HepG2 (cell line): ENCODE results near the gene MAPKAPK3. TPM values are rescaled to one million over a fixed set of nuclear protein-coding genes. Genes with fewer than 3 reads are reported as not detected.

Experiments
- CBFB ChIP-seq: sonication (generic); formaldehyde crosslinking; IDR thresholded peaks from 2 replicates; pipeline ENCODE4 v1.4.0; 2020; ENCODE audit warnings: missing genetic modification reagents
- CCDC6 ChIP-seq: sonication (generic); formaldehyde crosslinking; IDR thresholded peaks from 2 replicates; pipeline ENCODE4 v1.8.1; 2022; ENCODE audit warnings: mild to moderate bottlenecking, missing genetic modification reagents, moderate library complexity
- DMAP1 ChIP-seq: IDR thresholded peaks from 2 replicates; pipeline ENCODE4 v1.6.1; 2016
- FOSL1 ChIP-seq: sonication (generic); formaldehyde crosslinking; IDR thresholded peaks from 2 replicates; pipeline ENCODE4 v1.9.0; 2021; ENCODE audit warnings: missing genetic modification reagents, borderline replicate concordance
- GABPB1 ChIP-seq: IDR thresholded peaks from 2 replicates; pipeline ENCODE4 v1.6.1; 2016; ENCODE audit warnings: mild to moderate bottlenecking, missing genetic modification reagents, moderate library complexity, missing compliant biosample characterization
- HCFC1 ChIP-seq: fragments of 150-350 bp; IDR thresholded peaks from 2 replicates; pipeline ENCODE4 v1.6.1; 2014; ENCODE audit warnings: low read depth, low read length
- HOXA3 ChIP-seq: sonication (generic); formaldehyde crosslinking; IDR thresholded peaks from 2 replicates; pipeline ENCODE4 v1.5.0; 2020; ENCODE audit warnings: missing genetic modification reagents
- IRX3 ChIP-seq: sonication (generic); formaldehyde crosslinking; IDR thresholded peaks from 2 replicates; pipeline ENCODE4 v1.8.1; 2023; ENCODE audit warnings: mild to moderate bottlenecking, low read depth, missing genetic modification reagents, borderline replicate concordance
- KLF6 ChIP-seq: IDR thresholded peaks from 2 replicates; pipeline ENCODE4 v1.8.0; 2016; ENCODE audit warnings: missing biosample characterization, missing genetic modification reagents
- LCORL ChIP-seq, 2 experiments: fragments of 450-650 bp in 1 of 2; sonication (generic) in 1 of 2; formaldehyde crosslinking in 1 of 2; IDR thresholded peaks; 2 replicates each; pipeline versions ENCODE4 v1.5.0 to v1.6.1; 2017 to 2020; ENCODE audit warnings: antibody characterized with exemption in 1 of 2, missing genetic modification reagents in 1 of 2
- MEIS2 ChIP-seq: sonication (generic); formaldehyde crosslinking; IDR thresholded peaks from 2 replicates; pipeline ENCODE4 v1.9.0; 2021; ENCODE audit warnings: mild to moderate bottlenecking, missing genetic modification reagents
- MLLT10 ChIP-seq: sonication (generic); formaldehyde crosslinking; IDR thresholded peaks from 2 replicates; pipeline ENCODE4 v1.4.0; 2020; ENCODE audit warnings: missing genetic modification reagents
- NCOA1 ChIP-seq: sonication (generic); formaldehyde crosslinking; IDR thresholded peaks from 2 replicates; pipeline ENCODE4 v1.9.0; 2021; ENCODE audit warnings: missing genetic modification reagents
- PHF5A ChIP-seq: IDR thresholded peaks from one replicate; pipeline ENCODE4 v1.6.1; 2018; ENCODE audit warnings: low read depth, missing genetic modification reagents; ENCODE audit not compliant: unreplicated experiment
- PLRG1 ChIP-seq: fragments of 450-650 bp; conservative IDR thresholded peaks from 2 replicates; pipeline ENCODE4 v1.6.1; 2016
- RBFOX2 ChIP-seq: fragments of 200-400 bp; formaldehyde crosslinking; IDR thresholded peaks from 2 replicates; pipeline ENCODE4 v1.6.1; 2017; ENCODE audit warnings: low read depth, mild to moderate bottlenecking, low read length
- RNF2 ChIP-seq: fragments of 450-650 bp; conservative IDR thresholded peaks from 2 replicates; pipeline ENCODE4 v1.6.1; 2016; ENCODE audit warnings: low read depth
- ZKSCAN1 ChIP-seq: fragments of 150-350 bp; IDR thresholded peaks from 2 replicates; pipeline ENCODE4 v1.6.1; 2014; ENCODE audit warnings: low read length
- ZKSCAN8 ChIP-seq: IDR thresholded peaks from 2 replicates; pipeline ENCODE4 v1.6.1; 2016; ENCODE audit warnings: borderline replicate concordance, missing genetic modification reagents, missing compliant biosample characterization
- ZNF570 ChIP-seq: sonication (generic); formaldehyde crosslinking; IDR thresholded peaks from 2 replicates; pipeline ENCODE4 v1.4.0; 2020; ENCODE audit warnings: mild to moderate bottlenecking, missing genetic modification reagents, borderline replicate concordance
- ZNF652 ChIP-seq: IDR thresholded peaks from 2 replicates; pipeline ENCODE4 v1.6.1; 2016; ENCODE audit warnings: low read depth, borderline replicate concordance
- ZSCAN22 ChIP-seq: sonication (generic); formaldehyde crosslinking; IDR thresholded peaks from 2 replicates; pipeline ENCODE4 v1.4.0; 2020; ENCODE audit warnings: mild to moderate bottlenecking, missing genetic modification reagents
- polyA plus RNA-seq, 8 experiments: library from polyadenylated mRNA; depleted of rRNA in 3 of 8; stranded (reverse) in 7 of 8; unstranded in 1 of 8; fragments of >200 nt; fragmentation: Illumina TruSeq in 4 of 8; extraction: Trizol in 4 of 8; gene quantifications; 2 replicates each; pipeline versions ENCODE4 v1.2.1 to v1.2.3, GENCODE V29; 2011 to 2016; ENCODE audit warnings: low read depth in 4 of 8, missing spikeins in 1 of 8, mixed read lengths in 1 of 8; ENCODE audit not compliant: insufficient read depth in 1 of 8
- total RNA-seq, 5 experiments: library from RNA; depleted of rRNA; stranded (reverse); fragments of >200 nt; fragmentation: Illumina TruSeq; extraction: Trizol; gene quantifications; 2 replicates each; pipeline ENCODE4 v1.2.3, GENCODE V29; 2016; ENCODE audit warnings: low read depth in 1 of 5
- TF ChIP-seq, protein P1 (sequence below): IDR thresholded peaks from 2 replicates; pipeline ENCODE4 v1.6.1; 2016
- TF ChIP-seq, protein P2 (sequence below): IDR thresholded peaks from 2 replicates; pipeline ENCODE4 v1.6.1; 2016; ENCODE audit warnings: low read depth, borderline replicate concordance
- TF ChIP-seq, protein P3 (sequence below): sonication (generic); formaldehyde crosslinking; IDR thresholded peaks from 2 replicates; pipeline ENCODE4 v1.5.0; 2020; ENCODE audit warnings: missing genetic modification reagents
- TF ChIP-seq, protein P4 (sequence below): IDR thresholded peaks from 2 replicates; pipeline ENCODE4 v1.6.1; 2018; ENCODE audit warnings: missing genetic modification reagents, mild to moderate bottlenecking, missing compliant biosample characterization
- TF ChIP-seq, protein P5 (sequence below): sonication (generic); formaldehyde crosslinking; IDR thresholded peaks from 2 replicates; pipeline ENCODE4 v1.4.0; 2020; ENCODE audit warnings: missing genetic modification reagents

The MAPKAPK3 gene
- total and polyA plus RNA-seq, 2 of the 13 experiments (the other 11 are each of a cell fraction or from before 2014, with no cell fraction given), result 39.9 to 41.2 TPM

DNA sequence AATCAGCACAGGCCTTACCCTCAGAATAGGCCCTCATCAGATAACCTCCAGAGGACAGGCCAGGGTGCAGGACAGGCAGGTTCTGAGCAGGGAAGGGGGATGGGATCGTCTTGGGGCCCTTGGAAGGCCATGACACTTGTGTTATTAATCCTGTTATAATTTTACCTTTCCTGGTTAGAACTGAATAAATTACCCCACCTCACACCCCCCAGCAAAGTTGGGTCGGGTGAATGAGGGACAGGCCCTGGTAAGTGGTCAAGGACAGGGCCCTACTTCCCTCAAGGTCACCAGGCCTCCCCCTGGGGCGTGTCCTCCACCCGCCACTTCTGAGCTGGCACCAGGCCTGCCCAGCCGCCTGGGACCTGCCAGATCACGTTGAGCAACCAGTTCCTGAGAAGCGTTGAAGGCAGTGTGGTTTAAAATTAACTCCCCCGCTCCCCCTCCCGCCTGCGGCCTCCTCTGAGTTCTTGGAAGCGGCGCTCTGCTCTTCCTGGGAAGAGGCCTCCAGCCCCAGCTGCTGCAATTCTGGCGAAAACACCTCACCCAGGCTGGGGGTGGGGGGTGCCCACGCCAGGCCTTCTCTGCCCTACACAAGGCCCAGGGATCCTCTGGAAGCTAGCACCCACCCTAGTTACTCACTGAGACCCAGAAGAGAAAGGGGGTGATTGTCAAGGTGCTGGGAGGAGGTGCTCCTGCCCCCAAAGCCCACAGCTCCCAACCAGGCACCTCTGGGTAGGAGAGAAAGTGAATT is 15.9 kb upstream of the MAPKAPK3 start (continued):
- TF ChIP-seq ZNF570 (CRISPR knock-in tag) (no peak), KLF6 (0 out of 2 replicates have a peak, but pooled peaks have one; percentile 48), FOSL1 (CRISPR knock-in tag) (no peak), ZKSCAN8 (CRISPR knock-in tag) (peak; percentile 77; the same call in 1 of the 2 replicates), ZSCAN22 (CRISPR knock-in tag) (no peak), RBFOX2 (peak; percentile 58), IRX3 (CRISPR knock-in tag) (0 out of 2 replicates have a peak, but pooled peaks have one; percentile 31), MEIS2 (CRISPR knock-in tag) (peak; percentile 82; the same call in 1 of the 2 replicates), PLRG1 (no peak), ZNF652 (no peak), ZKSCAN1 (no peak), HOXA3 (CRISPR knock-in tag) (peak; percentile 84), HCFC1 (no peak), CBFB (CRISPR knock-in tag) (peak; percentile 72; the same call in 1 of the 2 replicates), PHF5A (CRISPR knock-in tag) (no peak), CCDC6 (peak; percentile 28; the same call in 1 of the 2 replicates), GABPB1 (CRISPR knock-in tag) (peak; percentile 60; the same call in 1 of the 2 replicates), LCORL (IDR thresholded peaks at IDR 0.05) (no peak), LCORL (CRISPR knock-in tag; IDR thresholded peaks at IDR 0.05) (peak; percentile 93), NCOA1 (CRISPR knock-in tag) (peak; percentile 76; the same call in 1 of the 2 replicates), DMAP1 (CRISPR knock-in tag) (peak; percentile 83; the same call in 1 of the 2 replicates), RNF2 (0 out of 2 replicates have a peak, but pooled peaks have one; percentile 36), MLLT10 (CRISPR knock-in tag) (no peak)
- TF ChIP-seq, protein P1, sequence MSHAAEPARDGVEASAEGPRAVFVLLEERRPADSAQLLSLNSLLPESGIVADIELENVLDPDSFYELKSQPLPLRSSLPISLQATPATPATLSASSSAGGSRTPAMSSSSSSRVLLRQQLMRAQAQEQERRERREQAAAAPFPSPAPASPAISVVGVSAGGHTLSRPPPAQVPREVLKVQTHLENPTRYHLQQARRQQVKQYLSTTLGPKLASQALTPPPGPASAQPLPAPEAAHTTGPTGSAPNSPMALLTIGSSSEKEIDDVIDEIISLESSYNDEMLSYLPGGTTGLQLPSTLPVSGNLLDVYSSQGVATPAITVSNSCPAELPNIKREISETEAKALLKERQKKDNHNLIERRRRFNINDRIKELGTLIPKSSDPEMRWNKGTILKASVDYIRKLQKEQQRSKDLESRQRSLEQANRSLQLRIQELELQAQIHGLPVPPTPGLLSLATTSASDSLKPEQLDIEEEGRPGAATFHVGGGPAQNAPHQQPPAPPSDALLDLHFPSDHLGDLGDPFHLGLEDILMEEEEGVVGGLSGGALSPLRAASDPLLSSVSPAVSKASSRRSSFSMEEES (CRISPR knock-in tag), result peak; percentile 68
- TF ChIP-seq, protein P2, sequence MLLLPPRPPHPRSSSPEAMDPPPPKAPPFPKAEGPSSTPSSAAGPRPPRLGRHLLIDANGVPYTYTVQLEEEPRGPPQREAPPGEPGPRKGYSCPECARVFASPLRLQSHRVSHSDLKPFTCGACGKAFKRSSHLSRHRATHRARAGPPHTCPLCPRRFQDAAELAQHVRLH (CRISPR knock-in tag), result peak; percentile 85; the same call in 1 of the 2 replicates
- TF ChIP-seq, protein P3, sequence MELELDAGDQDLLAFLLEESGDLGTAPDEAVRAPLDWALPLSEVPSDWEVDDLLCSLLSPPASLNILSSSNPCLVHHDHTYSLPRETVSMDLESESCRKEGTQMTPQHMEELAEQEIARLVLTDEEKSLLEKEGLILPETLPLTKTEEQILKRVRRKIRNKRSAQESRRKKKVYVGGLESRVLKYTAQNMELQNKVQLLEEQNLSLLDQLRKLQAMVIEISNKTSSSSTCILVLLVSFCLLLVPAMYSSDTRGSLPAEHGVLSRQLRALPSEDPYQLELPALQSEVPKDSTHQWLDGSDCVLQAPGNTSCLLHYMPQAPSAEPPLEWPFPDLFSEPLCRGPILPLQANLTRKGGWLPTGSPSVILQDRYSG (CRISPR knock-in tag), result no peak
- TF ChIP-seq, protein P4, sequence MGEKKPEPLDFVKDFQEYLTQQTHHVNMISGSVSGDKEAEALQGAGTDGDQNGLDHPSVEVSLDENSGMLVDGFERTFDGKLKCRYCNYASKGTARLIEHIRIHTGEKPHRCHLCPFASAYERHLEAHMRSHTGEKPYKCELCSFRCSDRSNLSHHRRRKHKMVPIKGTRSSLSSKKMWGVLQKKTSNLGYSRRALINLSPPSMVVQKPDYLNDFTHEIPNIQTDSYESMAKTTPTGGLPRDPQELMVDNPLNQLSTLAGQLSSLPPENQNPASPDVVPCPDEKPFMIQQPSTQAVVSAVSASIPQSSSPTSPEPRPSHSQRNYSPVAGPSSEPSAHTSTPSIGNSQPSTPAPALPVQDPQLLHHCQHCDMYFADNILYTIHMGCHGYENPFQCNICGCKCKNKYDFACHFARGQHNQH (CRISPR knock-in tag), result peak; percentile 37; the same call in 1 of the 2 replicates
- TF ChIP-seq, protein P5, sequence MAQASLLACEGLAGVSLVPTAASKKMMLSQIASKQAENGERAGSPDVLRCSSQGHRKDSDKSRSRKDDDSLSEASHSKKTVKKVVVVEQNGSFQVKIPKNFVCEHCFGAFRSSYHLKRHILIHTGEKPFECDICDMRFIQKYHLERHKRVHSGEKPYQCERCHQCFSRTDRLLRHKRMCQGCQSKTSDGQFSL, result peak; percentile 86; the same call in 1 of the 2 replicates
